HG02610 (cell line): ENCODE results near the gene ATP10B.

ENCODE experiments used
- ATAC-seq: cut with Tn5 transposase; IDR thresholded peaks from one replicate; pipeline ENCODE4 v1.9.1; 2021; ENCODE audit warnings: mild to moderate bottlenecking, moderate library complexity; ENCODE audit not compliant: unreplicated experiment

Gene ATP10B

GRCh38 chr5:160516696-160517530 is 335.1 kb downstream of the ATP10B start:
- ATAC-seq = no peak

- ATAC-seq = no peak
Measured at GRCh38 chr5:160514866-160515265, 337.1 kb downstream of the ATP10B start.

GRCh38 chr5:160514191-160514590 is 337.8 kb downstream of the ATP10B start:
- ATAC-seq = no peak

GRCh38 chr5:160513485-160513884 is 338.5 kb downstream of the ATP10B start:
- no peak for ATAC-seq
